ENCODE measurements around the gene ATP13A4. TPM values are rescaled to one million over a fixed set of nuclear protein-coding genes. Genes with fewer than 3 reads are reported as not detected.

The ATP13A4 gene
- total RNA-seq, 1 donor = not detected

GRCh38 chr3:193522473-193522872 lies 32.2 kb downstream of the ATP13A4 start:
- DNase-seq (ENCODE audit: insufficient read length, low spot score, missing footprints) = no peak
- TF ChIP-seq CTCF (IDR thresholded peaks at IDR 0.05; ENCODE audit: extremely low read depth, low read depth, low read length) = no peak
- Histone ChIP-seq H4K20me1 (ENCODE audit: insufficient read depth, low read length) (no peaks in the 10 kb centered on the region), H3K27ac (ENCODE audit: low read depth, low read length) (no peak overlapping the region), H3K79me2 (ENCODE audit: insufficient read depth, low read length) (no peaks in the 10 kb centered on the region), H3K27me3 (ENCODE audit: insufficient read depth, low read length) (no peaks in the 10 kb centered on the region), H3K4me3 (ENCODE audit: insufficient read depth, low read length) (no peak overlapping the region), H3K9me3 (ENCODE audit: low read depth, low read length) (no peaks in the 10 kb centered on the region), H3K4me2 (ENCODE audit: insufficient read depth, low read length) (no peak overlapping the region), H2AFZ (ENCODE audit: low read length) (no peak overlapping the region), H3K36me3 (ENCODE audit: insufficient read depth, low read length) (no peaks in the 10 kb centered on the region), H3K4me1 (ENCODE audit: insufficient read depth, low read length) (no peaks in the 10 kb centered on the region)

GRCh38 chr3:193520738-193521137 lies 34.0 kb downstream of the ATP13A4 start:
- DNase-seq (ENCODE audit: insufficient read length, low spot score, missing footprints) = peak; percentile 36

GRCh38 chr3:193515966-193516365 lies 38.7 kb downstream of the ATP13A4 start:
- H3K4me3 ChIP-seq (ENCODE audit: insufficient read depth, low read length) = no peak overlapping the region
- no peaks in the 10 kb centered on the region for H3K4me1 ChIP-seq (ENCODE audit: insufficient read depth, low read length)
- no peaks in the 10 kb centered on the region for H3K27me3 ChIP-seq (ENCODE audit: insufficient read depth, low read length)
- no peaks in the 10 kb centered on the region for H3K9me3 ChIP-seq (ENCODE audit: low read depth, low read length)
- H2AFZ ChIP-seq (ENCODE audit: low read length) = no peak overlapping the region
- H3K4me2 ChIP-seq (ENCODE audit: insufficient read depth, low read length) = no peak overlapping the region
- H4K20me1 ChIP-seq (ENCODE audit: insufficient read depth, low read length) = no peaks in the 10 kb centered on the region
- H3K27ac ChIP-seq (ENCODE audit: low read depth, low read length) = no peak overlapping the region
- no peak for TF ChIP-seq CTCF (IDR thresholded peaks at IDR 0.05; ENCODE audit: extremely low read depth, low read depth, low read length)
- H3K36me3 ChIP-seq (ENCODE audit: insufficient read depth, low read length) = no peaks in the 10 kb centered on the region
- H3K79me2 ChIP-seq (ENCODE audit: insufficient read depth, low read length) = no peaks in the 10 kb centered on the region
- no peak for DNase-seq (ENCODE audit: insufficient read length, low spot score, missing footprints)

More at GRCh38 chr3:193520738-193521137, 34.0 kb downstream of the ATP13A4 start:
- Histone ChIP-seq H3K27me3 (ENCODE audit: insufficient read depth, low read length) (no peaks in the 10 kb centered on the region), H2AFZ (ENCODE audit: low read length) (no peak overlapping the region), H3K4me3 (ENCODE audit: insufficient read depth, low read length) (no peak overlapping the region), H4K20me1 (ENCODE audit: insufficient read depth, low read length) (no peaks in the 10 kb centered on the region), H3K4me2 (ENCODE audit: insufficient read depth, low read length) (no peak overlapping the region), H3K4me1 (ENCODE audit: insufficient read depth, low read length) (no peaks in the 10 kb centered on the region), H3K36me3 (ENCODE audit: insufficient read depth, low read length) (no peaks in the 10 kb centered on the region), H3K27ac (ENCODE audit: low read depth, low read length) (no peak overlapping the region), H3K9me3 (ENCODE audit: low read depth, low read length) (no peaks in the 10 kb centered on the region), H3K79me2 (ENCODE audit: insufficient read depth, low read length) (no peaks in the 10 kb centered on the region)
- no peak for TF ChIP-seq CTCF (IDR thresholded peaks at IDR 0.05; ENCODE audit: extremely low read depth, low read depth, low read length)

GRCh38 chr3:193510154-193510553 lies 44.5 kb downstream of the ATP13A4 start:
- TF ChIP-seq CTCF (IDR thresholded peaks at IDR 0.05; ENCODE audit: extremely low read depth, low read depth, low read length) = no peak
- no peaks in the 10 kb centered on the region for H3K4me1 ChIP-seq (ENCODE audit: insufficient read depth, low read length)
- no peaks in the 10 kb centered on the region for H3K9me3 ChIP-seq (ENCODE audit: low read depth, low read length)
- no peak overlapping the region for H3K27ac ChIP-seq (ENCODE audit: low read depth, low read length)
- H4K20me1 ChIP-seq (ENCODE audit: insufficient read depth, low read length) = no peaks in the 10 kb centered on the region
- H3K4me2 ChIP-seq (ENCODE audit: insufficient read depth, low read length) = no peak overlapping the region
- H3K4me3 ChIP-seq (ENCODE audit: insufficient read depth, low read length) = no peak overlapping the region
- no peak overlapping the region for H2AFZ ChIP-seq (ENCODE audit: low read length)
- no peaks in the 10 kb centered on the region for H3K27me3 ChIP-seq (ENCODE audit: insufficient read depth, low read length)
- no peaks in the 10 kb centered on the region for H3K79me2 ChIP-seq (ENCODE audit: insufficient read depth, low read length)
- no peaks in the 10 kb centered on the region for H3K36me3 ChIP-seq (ENCODE audit: insufficient read depth, low read length)
- no peak for DNase-seq (ENCODE audit: insufficient read length, low spot score, missing footprints)

All from osteoblast (primary cell).